Activated CD8-positive, alpha-beta memory T cell treated with anti-CD3 and anti-CD28 coated beads for 1 hour (primary cell): ENCODE results near the gene SENP8.

Experiments
- DNase-seq, 2 donors: peaks; one replicate each; pipeline ENCODE4 v3.0.0-alpha.2; 2020; ENCODE audit warnings: low read depth in 1 of 2; ENCODE audit errors: extremely low read depth in 1 of 2

Gene SENP8

DNA sequence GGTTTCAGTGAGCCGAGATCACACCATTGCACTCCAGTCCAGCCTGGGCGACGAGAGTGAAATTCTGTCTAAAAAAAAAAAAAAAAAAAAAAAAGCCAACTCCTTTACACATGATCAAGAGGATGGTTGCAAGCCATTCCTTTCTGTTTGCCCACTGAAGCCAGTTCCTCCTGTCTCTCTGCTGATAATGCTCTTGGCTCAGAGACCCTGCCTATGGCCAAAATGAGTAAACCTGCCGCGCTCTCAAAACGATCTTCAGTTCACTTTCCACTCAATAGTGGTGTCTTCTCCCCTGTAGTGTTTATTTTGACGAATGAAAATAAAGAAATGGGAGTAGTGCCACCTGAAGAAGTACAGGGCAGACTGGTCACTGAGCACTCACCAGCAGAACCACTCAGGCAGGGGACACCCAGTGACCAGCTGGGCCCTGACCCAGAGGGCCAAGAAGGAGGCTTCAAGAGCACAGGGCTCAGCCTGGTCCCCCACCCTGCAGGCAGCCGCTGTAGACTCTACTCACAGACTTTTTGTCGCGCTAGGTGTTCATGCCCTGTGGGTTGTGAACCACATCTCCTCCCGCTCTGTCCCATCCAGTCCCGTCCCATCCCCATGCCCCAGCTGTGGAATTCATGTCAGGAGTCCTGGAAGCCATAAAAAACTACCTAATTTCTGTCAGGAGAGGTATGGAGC is 55.8 kb downstream of the SENP8 start:
- DNase-seq: no peak

DNA sequence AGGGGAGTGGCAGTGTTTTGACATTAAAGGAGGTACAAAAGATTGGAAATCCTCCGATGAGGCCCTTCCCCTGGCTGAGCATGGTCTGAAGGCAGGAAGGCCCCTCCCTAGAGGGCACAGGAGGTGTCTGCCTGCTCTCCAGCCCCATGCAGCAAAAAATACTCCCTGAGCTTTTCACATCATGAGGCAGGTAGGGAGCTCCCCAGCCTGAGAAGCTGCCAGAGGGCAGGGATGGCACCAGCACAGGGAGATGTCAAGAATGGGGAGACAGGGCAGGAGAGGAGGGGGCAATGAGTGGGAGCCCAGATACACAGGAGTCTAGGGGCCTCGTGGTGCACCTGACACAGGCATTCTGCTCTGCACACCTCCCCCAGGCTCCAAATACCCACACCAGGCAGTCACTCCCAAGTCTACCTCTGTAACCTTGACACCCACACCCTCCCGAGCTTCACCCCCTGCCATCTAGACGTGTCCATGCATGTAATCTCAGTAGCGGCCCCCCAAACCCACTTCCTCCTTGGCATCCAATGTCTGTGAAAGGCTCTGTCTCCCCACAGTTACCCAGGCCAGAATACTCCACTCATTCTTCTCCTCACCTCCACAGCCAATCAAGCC is 56.5 kb downstream of the SENP8 start:
- DNase-seq: no peak

DNA sequence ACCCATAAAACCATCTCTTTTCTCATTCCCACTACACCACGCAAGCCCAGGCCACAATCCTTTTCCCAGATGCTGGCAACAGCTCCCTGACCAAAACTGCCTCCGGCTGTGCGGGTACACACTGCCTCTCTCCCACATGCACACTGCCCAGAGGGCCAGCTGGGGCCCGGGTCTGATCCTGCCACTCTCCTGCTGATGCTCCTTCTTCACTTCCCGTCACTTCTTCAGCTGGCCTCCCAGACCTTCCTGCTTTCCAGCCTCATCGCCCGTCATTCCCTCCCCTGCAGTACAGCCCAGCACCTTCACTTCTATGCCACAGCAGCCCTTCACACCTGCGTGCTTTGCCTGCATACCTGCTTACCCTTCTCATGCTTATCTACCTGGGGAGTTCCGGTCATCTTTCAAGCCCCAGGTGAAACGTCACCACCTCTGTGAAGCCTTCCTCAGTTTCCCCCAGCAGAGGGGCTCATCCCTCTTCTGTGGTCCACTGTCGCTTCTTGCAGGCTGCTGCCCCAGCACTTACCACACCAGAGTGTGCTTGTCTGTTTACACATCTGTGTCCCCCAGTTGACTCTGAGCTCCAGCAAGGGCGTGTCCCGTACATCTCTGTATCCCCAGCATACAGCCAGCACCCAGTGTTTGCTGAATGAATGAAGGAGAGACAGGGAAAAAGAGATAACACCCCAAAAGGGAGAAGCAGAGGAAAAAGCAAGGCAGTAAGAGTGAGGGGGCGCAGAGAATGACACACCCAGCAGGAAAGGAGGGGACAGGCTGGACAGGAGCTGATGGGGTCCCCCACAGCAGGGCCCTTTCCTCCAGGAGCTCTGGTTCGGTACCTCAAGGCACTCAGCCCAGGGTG is 57.2 kb downstream of the SENP8 start:
- DNase-seq: no peak

DNA sequence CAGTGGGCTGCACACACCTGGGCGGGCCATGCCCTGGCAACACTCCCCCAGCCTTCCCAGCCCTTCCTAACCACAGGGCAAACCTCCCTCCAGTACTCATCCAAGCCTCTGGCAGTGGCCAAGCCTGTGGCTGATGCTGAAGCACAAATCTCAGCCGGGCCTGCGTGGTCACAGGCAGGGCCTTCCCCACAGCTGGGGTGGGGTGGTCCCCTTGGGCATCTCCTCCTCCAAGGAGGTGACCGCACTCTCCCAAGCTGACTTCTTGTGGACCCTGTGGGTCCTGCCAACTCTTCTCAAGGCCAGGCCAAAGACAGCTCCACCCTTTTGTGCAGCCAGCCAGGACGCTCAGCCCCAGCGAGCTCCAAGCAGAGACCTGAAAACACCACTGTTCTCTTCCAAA is 58.0 kb downstream of the SENP8 start:
- no peak for DNase-seq

GRCh38 chr15:72176743-72177142 is 58.5 kb downstream of the SENP8 start:
- no peak for DNase-seq

DNA sequence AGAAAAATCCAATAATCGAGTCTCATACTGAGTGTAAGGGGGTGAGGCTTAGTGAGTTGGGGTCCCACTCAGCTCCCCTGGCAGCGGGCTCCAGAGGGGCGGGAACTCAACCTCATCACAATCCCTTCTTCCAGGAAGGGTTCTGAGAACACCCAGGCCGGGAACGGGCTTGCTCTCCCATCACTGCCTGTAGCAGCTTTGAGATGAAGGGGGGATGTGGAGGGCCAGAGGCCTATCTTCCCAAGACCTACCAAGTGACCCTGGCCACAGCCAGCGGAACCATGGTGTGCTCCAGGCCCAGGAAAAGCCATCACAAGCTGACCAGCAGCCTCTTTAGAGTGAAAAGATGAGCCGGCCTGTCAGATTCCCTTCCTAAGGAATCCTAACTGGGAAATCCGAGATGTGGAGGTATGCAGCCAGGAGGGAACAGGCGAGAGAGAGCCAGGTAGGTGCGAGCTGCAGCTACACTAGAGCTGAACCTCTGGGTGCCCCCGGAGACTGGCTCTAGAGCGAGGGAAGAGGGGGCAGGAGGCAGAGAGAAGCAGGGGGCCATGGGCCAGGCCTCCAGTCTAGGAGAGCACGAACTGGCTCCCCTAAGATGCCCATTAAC is 60.9 kb downstream of the SENP8 start:
- no peak for DNase-seq

- DNase-seq: no peak
These were observed 61.9 kb downstream of the SENP8 start for GRCh38 chr15:72179950-72180581.

DNA sequence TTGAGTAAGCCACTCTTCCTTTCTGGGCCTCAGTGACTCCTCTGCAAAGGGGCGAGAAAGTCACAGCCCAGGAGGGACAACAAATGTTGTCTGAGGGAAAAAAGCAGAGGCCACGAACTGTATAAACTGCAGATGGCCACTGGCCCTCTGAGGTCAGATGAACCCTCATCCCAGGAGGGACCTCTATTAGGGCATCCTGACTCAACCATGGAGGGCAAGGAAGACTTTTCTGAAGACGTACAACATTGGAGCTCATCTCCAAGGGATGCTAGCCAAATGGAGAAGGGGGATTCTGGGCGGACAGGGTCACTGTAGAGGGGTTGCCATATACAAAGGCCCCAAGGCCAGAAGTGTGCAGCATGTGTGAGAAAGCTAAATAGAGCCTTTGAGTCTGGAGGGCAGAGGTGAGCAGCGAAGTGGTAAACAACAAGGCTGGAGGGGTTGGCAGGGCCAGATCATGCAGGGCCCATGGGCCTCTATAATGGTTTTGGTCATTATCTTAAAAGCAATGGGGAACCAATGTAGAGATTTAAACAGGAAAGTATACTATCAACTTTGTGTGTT is 62.6 kb downstream of the SENP8 start:
- no peak for DNase-seq

DNA sequence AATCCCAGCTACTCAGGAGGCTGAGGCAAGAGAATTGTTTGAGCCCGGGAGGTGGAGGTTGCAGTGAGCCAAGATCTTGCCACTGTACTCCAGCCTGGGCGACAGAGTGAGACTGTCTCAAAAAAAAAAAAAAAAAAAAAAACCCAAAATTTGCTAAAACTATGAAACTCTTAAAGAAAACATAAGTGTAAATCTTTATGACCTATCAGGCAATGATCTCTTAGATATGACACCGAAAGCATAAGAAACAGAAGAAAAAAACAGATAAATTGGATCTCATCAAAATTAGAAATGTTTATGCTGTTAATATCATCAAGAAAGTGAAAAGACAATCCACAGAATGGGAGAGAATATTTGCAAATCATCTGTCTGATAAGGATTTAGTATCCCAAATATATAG is 64.0 kb downstream of the SENP8 start:
- DNase-seq: no peak

DNA sequence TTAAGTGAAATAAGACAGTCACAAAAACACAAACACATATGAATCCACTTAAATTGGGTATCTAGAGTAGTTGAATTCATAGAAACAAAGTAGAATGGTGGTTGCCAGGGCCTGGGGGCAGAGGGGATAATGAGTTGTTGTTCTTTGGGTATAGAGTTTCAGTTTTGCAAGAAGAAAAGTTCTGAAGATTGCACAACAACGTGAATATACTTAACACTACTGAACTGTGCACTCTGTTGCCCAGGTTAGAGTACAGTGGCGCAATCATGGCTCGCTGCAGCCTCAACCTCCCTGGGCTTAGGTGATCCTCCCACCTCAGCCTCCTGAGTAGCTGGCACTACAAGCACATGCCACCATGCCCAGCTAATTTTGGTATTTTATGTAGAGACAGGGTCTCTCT is 64.5 kb downstream of the SENP8 start:
- no peak for DNase-seq

- no peak for DNase-seq
These were observed 65.6 kb downstream of the SENP8 start for GRCh38 chr15:72183781-72184164.

DNA sequence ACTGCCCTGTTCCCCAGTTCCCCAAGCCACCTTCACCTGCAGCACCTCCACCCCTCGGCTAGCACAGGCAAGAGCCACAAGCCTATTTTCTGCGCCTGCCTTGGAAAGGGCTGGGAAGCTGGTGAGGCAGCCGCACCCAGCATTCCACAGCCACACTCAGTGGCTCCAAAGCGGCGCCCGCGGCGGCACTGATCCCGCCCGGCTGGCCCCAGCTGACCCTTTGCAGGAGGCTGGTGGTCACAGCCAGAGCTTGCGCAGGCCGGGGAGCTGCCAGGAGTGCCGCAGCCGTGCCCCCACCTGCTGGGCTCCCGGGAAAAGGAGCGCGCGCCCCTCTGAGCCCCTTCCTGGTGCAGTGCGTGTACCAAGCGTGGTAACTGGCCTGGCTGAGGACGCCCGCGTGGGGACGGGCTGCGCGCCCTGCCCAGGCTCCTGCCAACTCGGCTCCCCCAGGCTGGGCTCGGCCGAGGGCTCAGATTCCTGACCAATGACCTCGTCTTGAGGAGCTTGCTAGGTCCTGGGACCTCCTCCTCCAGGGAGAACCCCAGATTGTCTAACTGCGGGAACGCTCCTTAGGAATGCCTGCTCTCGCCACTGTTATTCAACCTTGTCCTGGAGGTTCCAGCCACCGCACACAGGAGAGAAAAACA is 66.1 kb downstream of the SENP8 start:
- DNase-seq: no peak

DNA sequence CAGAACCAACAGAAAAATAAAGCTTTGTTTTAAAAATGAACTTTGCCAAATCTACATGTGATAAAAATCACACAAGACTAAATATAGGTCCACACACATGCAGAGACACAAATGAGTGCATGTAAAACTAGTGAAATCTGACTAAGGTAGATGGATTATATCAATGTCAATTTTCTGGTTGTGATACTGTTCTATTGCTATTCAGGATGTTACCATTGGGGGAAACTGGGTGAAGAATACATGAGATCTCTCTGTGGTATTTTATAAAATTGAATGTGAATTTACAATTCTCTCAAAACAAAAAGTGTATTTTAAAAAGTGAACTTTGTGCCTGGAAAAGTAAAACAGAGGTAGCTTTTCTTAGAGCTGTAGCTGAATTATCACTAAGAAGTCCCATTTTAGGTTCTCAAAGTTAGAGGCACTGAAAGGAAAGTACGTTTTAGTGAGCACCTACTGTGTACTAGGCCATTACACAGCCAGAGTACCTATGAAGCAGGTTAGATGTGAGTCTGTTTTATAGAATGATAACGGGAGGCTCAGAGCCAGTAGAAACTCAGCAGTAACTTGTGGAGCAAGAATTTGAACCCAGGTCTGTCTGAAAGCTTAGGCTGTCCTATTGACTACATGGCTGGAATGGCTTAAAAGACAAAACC is 71.2 kb downstream of the SENP8 start:
- no peak for DNase-seq

GRCh38 chr15:72192416-72192815 is 74.2 kb downstream of the SENP8 start:
- DNase-seq: no peak
